Mucosa of descending colon (tissue), 3 donors: ENCODE data around the gene ALKBH5. TPM values are rescaled to one million over a fixed set of nuclear protein-coding genes. Genes with fewer than 3 reads are reported as not detected.

Experiments
- ATAC-seq: fragments of 200-7000 bp; cut with Tn5 transposase; one replicate; pipeline ENCODE4 v1.9.1; 2020; ENCODE audit warnings: mild to moderate bottlenecking, moderate library complexity
- DNase-seq, 3 donors: peaks; one replicate each; pipeline ENCODE4 v3.0.0-alpha.2; 2020
- H3K36me3 ChIP-seq: fragments of 200-600 bp; one replicate; pipeline ENCODE4 v1.8.0; 2021; ENCODE audit warnings: low read depth, mild to moderate bottlenecking
- H3K4me1 ChIP-seq: fragments of 200-600 bp; one replicate; pipeline ENCODE4 v1.8.0; 2021; ENCODE audit warnings: low read depth, mild to moderate bottlenecking
- H3K4me3 ChIP-seq: fragments of 200-600 bp; one replicate; pipeline ENCODE4 v1.8.0; 2021; ENCODE audit warnings: mild to moderate bottlenecking
- H3K9me3 ChIP-seq: fragments of 200-600 bp; one replicate; pipeline ENCODE4 v1.8.0; 2021; ENCODE audit warnings: mild to moderate bottlenecking
- CTCF ChIP-seq: fragments of 200-600 bp; IDR thresholded peaks from one replicate; pipeline ENCODE4 v1.8.0; 2022; ENCODE audit warnings: antibody characterized with exemption, mild to moderate bottlenecking
- intact Hi-C, 2 donors: fragments of 100-400 bp; cut with DNase I in 1 of 2; cut with micrococcal nuclease in 1 of 2; formaldehyde crosslinking; loops; one replicate each; pipeline versions ENCODE4 v1.11.0 to v1.11.1; 2022; cut with DNase I, micrococcal nuclease
- long read RNA-seq, 2 donors: library from polyadenylated mRNA; unstranded; transcript quantifications; one replicate each; pipeline ENCODE4 v2.0.0, GENCODE V29; 2019 to 2021
- total RNA-seq, 3 donors: library from RNA; stranded (reverse); fragmentation: NEBNext Ultra II Directional in 2 of 3; extraction: Animal tissue kit (Norgen Biotek cat#: 25700) in 2 of 3; gene quantifications; one replicate each; pipeline versions ENCODE4 v1.2.1 to v1.2.4, GENCODE V29; 2021 to 2023
- donor health status: DM: no; HTN: no; CAD: no; lungs with moderate emphysema.
- donor health status: DM: no; HTN: no; CAD: no.
- donor health status: DM: no; HTN: yes; CAD: no.

Gene ALKBH5
- total RNA-seq = 100 to 1,000 TPM in 1 of 3 donors, 10 to 100 TPM in 2; 70.7 to 151 (median 75.6) TPM
- long read RNA-seq, donor 1, transcript ALKBH5-201 (4 exons, 2,748 nt) = major isoform, 419 of 448 reads
- long read RNA-seq, donor 1, partial matches to known transcripts = 18 of 448 reads
- long read RNA-seq, donor 1, other reads (novel, unspliced or antisense) = 9 of 448 reads
- long read RNA-seq, donor 2, transcript ALKBH5-201 (4 exons, 2,748 nt) = major isoform, 27 of 31 reads
- long read RNA-seq, donor 2, partial matches to known transcripts = 2 of 31 reads
- long read RNA-seq, donor 2, other reads (novel, unspliced or antisense) = 2 of 31 reads

DNA sequence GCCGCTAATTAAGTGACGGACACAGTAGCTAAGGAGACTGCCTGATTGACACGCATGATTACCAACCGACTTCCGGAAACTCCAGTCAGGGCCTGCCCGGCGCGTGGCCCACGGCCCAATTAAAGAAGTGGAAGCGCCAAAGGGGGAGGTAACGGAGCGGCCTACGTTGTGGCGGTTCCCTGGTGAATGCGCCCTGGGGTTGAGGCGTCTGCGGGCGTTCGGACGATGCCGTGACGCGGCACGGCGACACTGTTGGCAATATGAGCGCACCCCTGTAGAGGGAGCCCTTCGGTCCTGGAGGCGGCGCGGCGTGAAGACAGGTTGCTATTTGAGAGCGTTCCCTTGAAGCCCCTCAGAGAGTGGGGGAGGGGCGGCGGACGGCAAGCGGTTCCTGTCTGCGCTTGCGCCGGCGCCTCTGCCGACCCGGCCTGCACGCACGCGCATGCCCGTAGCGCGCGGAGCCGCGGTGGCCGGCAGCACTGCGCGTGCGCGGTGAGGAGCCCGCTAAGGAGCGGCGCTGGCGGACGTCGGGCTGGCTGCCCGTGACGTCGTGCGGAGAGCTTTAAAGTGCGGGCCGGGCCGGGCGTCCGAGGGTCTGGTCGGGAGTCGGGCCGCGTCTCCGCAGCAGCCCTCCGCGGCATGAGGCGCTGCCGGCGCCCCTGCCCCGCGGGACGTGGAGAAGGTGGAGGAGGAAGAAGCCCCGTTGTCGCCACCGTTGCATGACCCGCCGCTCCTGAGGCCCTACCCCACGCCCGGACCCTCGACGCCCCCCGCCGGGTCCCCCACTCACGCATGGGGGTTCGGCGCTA lies at the start of gene ALKBH5:
Gene ALKBH5 (plus strand): TSS at position 495 of the 809 bp plus-strand sequence. CDS start 416 bp downstream, outside the sequence.
- ATAC-seq (peak; percentile 89), DNase-seq (peak; percentile 96 to 98 (median 97))
- intact Hi-C loops = no loop called here
- TF ChIP-seq CTCF = no peak
- Histone ChIP-seq H3K4me3 (peak within 1 kb of the TSS; percentile 75), H3K36me3 (peaks cover 5% of the 10 kb centered on the region), H3K9me3 (no peaks in the 10 kb centered on the region), H3K4me1 (peaks cover 45% of the 10 kb centered on the region)

GRCh38 chr17:18136357-18136756 lies 47.3 kb upstream of the ALKBH5 start:
- Histone ChIP-seq H3K36me3 (no peaks in the 10 kb centered on the region), H3K4me1 (no peaks in the 10 kb centered on the region), H3K4me3 (no peak overlapping the region), H3K9me3 (no peaks in the 10 kb centered on the region)
- ATAC-seq (no peak), DNase-seq (no peak)
- intact Hi-C loops = no loop called here
- no peak for TF ChIP-seq CTCF

GRCh38 chr17:18138065-18138749 lies 45.4 kb upstream of the ALKBH5 start:
- intact Hi-C loops = no loop called here

GRCh38 chr17:18139092-18139491 lies 44.5 kb upstream of the ALKBH5 start:
- ATAC-seq (no peak), DNase-seq (no peak)
- Histone ChIP-seq H3K36me3 (no peaks in the 10 kb centered on the region), H3K9me3 (no peaks in the 10 kb centered on the region), H3K4me3 (no peak overlapping the region), H3K4me1 (no peaks in the 10 kb centered on the region)
- TF ChIP-seq CTCF = no peak
- intact Hi-C loops = no loop called here

More at GRCh38 chr17:18138065-18138749, 45.4 kb upstream of the ALKBH5 start:
- H3K36me3 ChIP-seq = no peaks in the 10 kb centered on the region
- DNase-seq = no peak
- no peak for ATAC-seq
- no peak for TF ChIP-seq CTCF
- H3K4me1 ChIP-seq = no peaks in the 10 kb centered on the region
- no peaks in the 10 kb centered on the region for H3K9me3 ChIP-seq
- H3K4me3 ChIP-seq = no peak overlapping the region

GRCh38 chr17:18139498-18139897 lies 44.1 kb upstream of the ALKBH5 start:
- Histone ChIP-seq H3K4me1 (no peaks in the 10 kb centered on the region), H3K4me3 (no peak overlapping the region), H3K9me3 (no peaks in the 10 kb centered on the region), H3K36me3 (no peaks in the 10 kb centered on the region)
- intact Hi-C loops = no loop called here
- no peak for TF ChIP-seq CTCF
- no peak for ATAC-seq
- DNase-seq = no peak
